Transverse colon (tissue), 4 donors: ENCODE results near the gene COP1. TPM values are rescaled to one million over a fixed set of nuclear protein-coding genes. Genes with fewer than 3 reads are reported as not detected.

Experiments used
- DNase-seq: peaks from one replicate; pipeline ENCODE4 v3.0.0-alpha.2; 2019
- H3K27ac ChIP-seq, 4 donors: fragments of 200-600 bp; sonication (generic); 2 replicates each; pipeline ENCODE4 v1.5.1; 2016 to 2018; ENCODE audit warnings: inconsistent platforms in 4 of 4
- H3K27me3 ChIP-seq: fragments of 200-600 bp; sonication (generic); 2 replicates; pipeline ENCODE4 v1.5.1; 2017; ENCODE audit warnings: inconsistent platforms
- H3K36me3 ChIP-seq, 4 donors: fragments of 200-600 bp; sonication (generic); 2 replicates each; pipeline ENCODE4 v1.5.1; 2017 to 2019; ENCODE audit warnings: inconsistent platforms in 4 of 4
- H3K4me1 ChIP-seq, 4 donors: fragments of 200-600 bp; sonication (generic); 2 replicates each; pipeline ENCODE4 v1.5.1; 2017 to 2020; ENCODE audit warnings: inconsistent platforms in 4 of 4
- H3K4me3 ChIP-seq, 4 donors: fragments of 200-600 bp; sonication (generic); 1 replicate in 1 of 4; 2 replicates in 3 of 4; pipeline versions ENCODE4 v1.5.1 to v1.6.1; 2017 to 2019; ENCODE audit warnings: inconsistent platforms in 4 of 4
- H3K9me3 ChIP-seq, 2 donors: fragments of 200-600 bp; sonication (generic); 2 replicates each; pipeline ENCODE4 v1.5.1; 2017 to 2019; ENCODE audit warnings: inconsistent platforms in 2 of 2
- EP300 ChIP-seq: sonication (generic); formaldehyde crosslinking; IDR thresholded peaks from one replicate; pipeline ENCODE4 v1.6.1; 2017; ENCODE audit warnings: antibody characterized with exemption, low read depth
- POLR2A ChIP-seq: fragments of 450-650 bp; IDR thresholded peaks from one replicate; pipeline ENCODE4 v1.6.1; 2016; ENCODE audit warnings: antibody characterized with exemption, mild to moderate bottlenecking, moderate library complexity
- POLR2AphosphoS5 ChIP-seq, 3 donors: sonication (generic); formaldehyde crosslinking; IDR thresholded peaks; one replicate each; pipeline ENCODE4 v1.6.1; 2016; ENCODE audit warnings: antibody characterized with exemption in 3 of 3
- WGBS, 2 donors: methylation state at CpG; one replicate each; pipeline ENCODE4 v1.1.5; 2018; ENCODE audit warnings: low coverage in 1 of 2; 5-methylcytosine and 5-hydroxymethylcytosine counted together
- in situ Hi-C, 4 donors: fragments of 200-750 bp; cut with MboI; loops; one replicate each; pipeline versions ENCODE4 v1.15.0 to v1.15.1; 2017; ENCODE audit warnings: low sequenced_read_pairs in 3 of 4, low pct_ligation_motif_present in 1 of 4, low pct_unique_long_range_greater_than_20kb in 1 of 4
- intact Hi-C: fragments of 100-400 bp; cut with DNase I; formaldehyde crosslinking; loops from one replicate; pipeline ENCODE4 v1.15.1; 2023; ENCODE audit warnings: low total_unique reads
- total RNA-seq, 4 donors: library from RNA; depleted of rRNA; stranded (reverse); fragments of >200 nt; gene quantifications; one replicate each; pipeline ENCODE4 v1.1.0, GENCODE V29; 2016
- TF ChIP-seq, protein P1 (sequence below), 5 experiments: fragments of 200-600 bp in 3 of 5; fragments of 450-650 bp in 2 of 5; sonication (generic) in 3 of 5; IDR thresholded peaks; 1 replicate in 2 of 5; 2 replicates in 3 of 5; pipeline ENCODE4 v1.5.1; 2016 to 2017; ENCODE audit warnings: antibody characterized with exemption in 5 of 5, inconsistent platforms in 3 of 5, mild to moderate bottlenecking in 2 of 5, moderate library complexity in 1 of 5

Gene COP1
- total RNA-seq, 4 donors from 2014 or later: 52.3 to 190 (median 109) TPM

DNA sequence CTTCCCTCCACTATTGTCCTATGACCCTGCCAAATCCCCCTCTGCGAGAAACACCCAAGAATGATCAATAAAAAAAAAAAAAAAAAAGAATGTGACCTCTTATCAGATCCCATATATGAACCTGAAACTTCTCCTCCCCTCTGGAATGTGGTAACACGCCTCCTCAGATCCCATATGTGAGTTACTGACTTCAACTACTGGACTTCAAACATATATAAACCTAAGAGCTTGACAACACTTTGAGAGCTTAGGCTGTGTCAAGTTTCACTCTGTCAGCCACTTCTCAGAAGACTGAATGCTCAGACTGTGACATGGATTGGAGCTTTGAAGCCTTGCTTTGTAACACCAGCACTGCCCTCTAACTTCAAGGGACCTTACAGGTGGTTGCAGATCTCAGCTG lies 148.4 kb downstream of the COP1 start:
- intact Hi-C loops: no loop called here
- 71 to 90% methylated on average over 1 to 2 of the region's 2 CpGs for WGBS, 2 donors
- H3K4me1 ChIP-seq: peaks cover 0 to 6% (median 2%) of the 10 kb centered on the region in 4 donors
- no peaks in the 10 kb centered on the region for H3K36me3 ChIP-seq
- in situ Hi-C loops: loop anchor here in 2 of 4 donors (25.0 kb wide), 1 partner anchor 571 kb away; no protein-coding TSS in a partner anchor
- no peaks in the 10 kb centered on the region for H3K27me3 ChIP-seq
- no peak for DNase-seq
- no peak overlapping the region for H3K4me3 ChIP-seq
- TF ChIP-seq POLR2A (no peak), EP300 (no peak), POLR2AphosphoS5 (IDR thresholded peaks at IDR 0.05) (no peak)
- TF ChIP-seq, protein P1, sequence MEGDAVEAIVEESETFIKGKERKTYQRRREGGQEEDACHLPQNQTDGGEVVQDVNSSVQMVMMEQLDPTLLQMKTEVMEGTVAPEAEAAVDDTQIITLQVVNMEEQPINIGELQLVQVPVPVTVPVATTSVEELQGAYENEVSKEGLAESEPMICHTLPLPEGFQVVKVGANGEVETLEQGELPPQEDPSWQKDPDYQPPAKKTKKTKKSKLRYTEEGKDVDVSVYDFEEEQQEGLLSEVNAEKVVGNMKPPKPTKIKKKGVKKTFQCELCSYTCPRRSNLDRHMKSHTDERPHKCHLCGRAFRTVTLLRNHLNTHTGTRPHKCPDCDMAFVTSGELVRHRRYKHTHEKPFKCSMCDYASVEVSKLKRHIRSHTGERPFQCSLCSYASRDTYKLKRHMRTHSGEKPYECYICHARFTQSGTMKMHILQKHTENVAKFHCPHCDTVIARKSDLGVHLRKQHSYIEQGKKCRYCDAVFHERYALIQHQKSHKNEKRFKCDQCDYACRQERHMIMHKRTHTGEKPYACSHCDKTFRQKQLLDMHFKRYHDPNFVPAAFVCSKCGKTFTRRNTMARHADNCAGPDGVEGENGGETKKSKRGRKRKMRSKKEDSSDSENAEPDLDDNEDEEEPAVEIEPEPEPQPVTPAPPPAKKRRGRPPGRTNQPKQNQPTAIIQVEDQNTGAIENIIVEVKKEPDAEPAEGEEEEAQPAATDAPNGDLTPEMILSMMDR (IDR thresholded peaks at IDR 0.05): no peak
- no peaks in the 10 kb centered on the region for H3K9me3 ChIP-seq
- H3K27ac ChIP-seq: no peak overlapping the region

DNA sequence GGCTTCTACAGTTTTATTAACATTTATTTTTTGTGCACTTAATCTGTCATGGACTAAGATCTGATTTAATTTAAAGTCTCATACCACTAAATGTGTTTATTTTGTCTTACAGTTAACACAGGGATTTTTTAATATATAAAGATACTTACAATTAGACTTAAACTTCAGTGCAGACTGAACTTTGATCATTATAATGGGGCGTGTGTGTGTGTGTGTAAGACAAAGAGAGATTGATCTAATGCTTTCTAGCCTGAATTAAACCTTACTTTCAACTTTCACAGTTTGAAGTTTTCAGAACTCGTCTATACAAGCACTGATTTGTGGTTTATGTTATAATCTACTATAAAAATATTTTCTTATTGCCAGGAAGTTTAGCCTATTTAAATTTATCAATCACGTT lies 150.8 kb downstream of the COP1 start:
- Histone ChIP-seq H3K9me3 (no peaks in the 10 kb centered on the region), H3K27ac (no peak overlapping the region), H3K4me3 (no peak overlapping the region), H3K36me3 (no peaks in the 10 kb centered on the region), H3K4me1 (peaks cover 0 to 6% (median 2%) of the 10 kb centered on the region in 4 donors), H3K27me3 (no peaks in the 10 kb centered on the region)
- in situ Hi-C loops (loop anchor here in 2 of 4 donors (25.0 kb wide), 1 partner anchor 569 kb away; no protein-coding TSS in a partner anchor), intact Hi-C loops (no loop called here)
- WGBS, 2 donors: 49 to 56% methylated on average over 3 of the region's 3 CpGs
- no peak for TF ChIP-seq EP300
- TF ChIP-seq POLR2A: no peak
- no peak for TF ChIP-seq POLR2AphosphoS5 (IDR thresholded peaks at IDR 0.05)
- TF ChIP-seq, protein P1 (IDR thresholded peaks at IDR 0.05): no peak
- DNase-seq: no peak

DNA sequence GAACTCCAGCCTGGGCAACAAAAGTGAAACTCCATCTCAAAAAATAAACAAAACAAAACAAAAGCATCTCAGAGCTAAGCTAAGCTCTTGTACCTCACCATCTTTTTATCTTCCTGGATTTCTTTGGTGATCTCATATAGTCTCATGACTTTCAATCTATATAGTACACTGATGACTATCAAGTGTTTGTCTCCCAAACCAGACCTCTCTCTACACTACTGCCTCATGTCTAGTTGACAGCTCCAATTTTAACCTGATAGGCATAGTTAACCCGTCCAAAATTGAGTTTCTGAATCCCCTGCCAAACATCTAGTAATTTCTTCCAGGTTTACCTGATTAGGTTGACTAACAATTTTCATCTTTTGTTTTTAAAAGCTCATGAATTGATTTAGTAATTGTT lies 151.7 kb downstream of the COP1 start:
- 94 to 100% methylated on average over 1 of the region's 1 CpG for WGBS, 2 donors
- DNase-seq: no peak
- H3K4me1 ChIP-seq: peaks cover 0 to 6% (median 2%) of the 10 kb centered on the region in 4 donors
- H3K27ac ChIP-seq: no peak overlapping the region
- no peak for TF ChIP-seq EP300
- no peak overlapping the region for H3K4me3 ChIP-seq
- intact Hi-C loops (no loop called here), in situ Hi-C loops (loop anchor here in 2 of 4 donors (25.0 kb wide), 1 partner anchor 568 kb away; no protein-coding TSS in a partner anchor)
- H3K9me3 ChIP-seq: no peaks in the 10 kb centered on the region
- H3K36me3 ChIP-seq: no peaks in the 10 kb centered on the region
- H3K27me3 ChIP-seq: no peaks in the 10 kb centered on the region

DNA sequence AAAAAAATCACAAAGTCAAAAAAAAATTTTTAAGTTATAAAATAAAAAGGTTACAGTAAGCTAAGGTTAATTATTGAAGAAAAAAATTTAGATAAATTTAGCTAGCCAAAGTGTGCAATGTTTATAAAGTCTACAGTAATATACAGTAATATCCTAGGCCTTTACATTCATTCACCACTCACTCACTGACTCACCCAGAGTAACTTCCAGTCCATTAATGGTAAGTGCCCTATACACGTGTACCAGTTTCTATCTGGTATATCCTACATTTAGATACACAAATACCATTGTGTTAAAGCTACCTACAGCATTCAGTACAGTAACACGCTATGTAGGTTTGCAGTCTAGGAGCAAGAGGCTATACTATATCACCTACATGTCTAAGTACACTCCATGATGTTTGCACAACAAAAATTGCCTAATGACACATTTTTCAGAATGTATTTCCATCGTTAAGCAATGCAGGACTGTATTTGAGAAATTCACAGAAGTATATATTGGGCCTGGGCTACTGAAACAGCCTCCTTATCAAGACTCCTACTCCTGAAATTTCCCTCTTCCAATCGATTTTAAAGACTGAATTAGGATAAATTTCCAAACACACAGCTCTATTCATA lies 155.1 kb downstream of the COP1 start:
- 84 to 91% methylated on average over 4 of the region's 4 CpGs for WGBS, 2 donors
- no peaks in the 10 kb centered on the region for H3K27me3 ChIP-seq
- H3K36me3 ChIP-seq: no peaks in the 10 kb centered on the region
- no peaks in the 10 kb centered on the region for H3K9me3 ChIP-seq
- intact Hi-C loops: no loop called here
- no peak for TF ChIP-seq EP300
- TF ChIP-seq POLR2AphosphoS5 (IDR thresholded peaks at IDR 0.05): no peak
- TF ChIP-seq POLR2A: no peak
- TF ChIP-seq, protein P1 (IDR thresholded peaks at IDR 0.05): no peak
- H3K27ac ChIP-seq: no peak overlapping the region
- no peak for DNase-seq
- H3K4me1 ChIP-seq: peaks cover 0 to 6% (median 2%) of the 10 kb centered on the region in 4 donors
- in situ Hi-C loops: loop anchor here in 2 of 4 donors (25.0 kb wide), 1 partner anchor 565 kb away; no protein-coding TSS in a partner anchor
- no peak overlapping the region for H3K4me3 ChIP-seq
